ENCODE results near the gene LMNTD2. TPM values are rescaled to one million over a fixed set of nuclear protein-coding genes. Genes with fewer than 3 reads are reported as not detected.

The LMNTD2 gene
- total and polyA plus RNA-seq, 2 donors (not counting 3 experiments of a cell fraction or from before 2014, with no cell fraction given): 2.1 to 2.6 TPM

GRCh38 chr11:559020-559620 lies 1.4 kb downstream of the LMNTD2 start:
- DNase-seq (ENCODE audit: low read depth, low spot score): no peak
- no peak overlapping the region for H3K4me2 ChIP-seq (ENCODE audit: insufficient read depth, low read length)
- no peaks in the 10 kb centered on the region for H4K20me1 ChIP-seq (replicated peaks; ENCODE audit: control insufficient read depth, extremely low read depth, insufficient read depth, low read length)
- ChIA-PET CTCF (no interaction called here), POLR2A (no interaction called here)
- H2AFZ ChIP-seq (ENCODE audit: low read depth, low read length): no peak overlapping the region
- BruUV-seq (replicated peaks): no TSS peak
- no peak for TF ChIP-seq MYC (IDR thresholded peaks at IDR 0.05; ENCODE audit: low read depth, low read length)
- TF ChIP-seq CTCF (IDR thresholded peaks at IDR 0.05; ENCODE audit: extremely low read depth in 1 of 2, insufficient read depth in 1 of 2, low read depth in 1 of 2, low read length in 2 of 2): no peak
- no peak for TF ChIP-seq GATA2 (IDR thresholded peaks at IDR 0.05; ENCODE audit: insufficient read depth, insufficient read length, low read depth, low read length)
- TF ChIP-seq FOS (IDR thresholded peaks at IDR 0.05; ENCODE audit: borderline replicate concordance, insufficient read depth, low read length): no peak
- TF ChIP-seq POLR2A (IDR thresholded peaks at IDR 0.05; ENCODE audit: low read depth, low read length): no peak
- TF ChIP-seq MAX (IDR thresholded peaks at IDR 0.05; ENCODE audit: insufficient read depth, insufficient read length): no peak
- TF ChIP-seq POLR2AphosphoS5 (IDR thresholded peaks at IDR 0.05; ENCODE audit: insufficient read depth, low read depth, low read length): no peak
- TF ChIP-seq EZH2 (IDR thresholded peaks at IDR 0.05; ENCODE audit: borderline replicate concordance, low read depth, low read length, severe bottlenecking): no peak
- TF ChIP-seq JUN (IDR thresholded peaks at IDR 0.05; ENCODE audit: borderline replicate concordance, insufficient read depth, insufficient read length, low read depth): no peak
- H3K4me3 ChIP-seq (replicated peaks in 1 of 3; ENCODE audit: insufficient read depth in 1 of 3, low read depth in 1 of 3, low read length in 3 of 3): no peak overlapping the region
- peaks cover 0 to 2% of the 10 kb centered on the region in 2 experiments for H3K36me3 ChIP-seq (ENCODE audit: control insufficient read depth in 2 of 2, extremely low read depth in 1 of 2, insufficient read depth in 2 of 2, low read length in 2 of 2)
- no peak for FAIRE-seq
- dilution Hi-C loops (cut with MboI; ENCODE audit: extremely low pct_ligation_motif_present, low sequenced_read_pairs): no loop called here
- H3K4me1 ChIP-seq (ENCODE audit: control insufficient read depth, extremely low read depth, insufficient read depth, low read length): peaks cover 9% of the 10 kb centered on the region
- H3K27ac ChIP-seq (ENCODE audit: insufficient read depth, low read depth, low read length): no peak overlapping the region
- no peaks in the 10 kb centered on the region for H3K9me3 ChIP-seq (replicated peaks; ENCODE audit: control insufficient read depth, insufficient read depth, low read length)
- peaks cover 13 to 21% of the 10 kb centered on the region in 2 experiments for H3K27me3 ChIP-seq (ENCODE audit: control insufficient read depth in 2 of 2, insufficient read depth in 2 of 2, low read length in 2 of 2)
- no peak overlapping the region for H3K9ac ChIP-seq (replicated peaks; ENCODE audit: extremely low read depth, insufficient read depth, low read length)
- H3K79me2 ChIP-seq (ENCODE audit: control insufficient read depth, insufficient read depth, low read length): no peaks in the 10 kb centered on the region
- intact Hi-C loops (cut with micrococcal nuclease): loop anchor here (5.0 kb wide), 1 partner anchor 168 kb away; no protein-coding TSS in a partner anchor
- H3K9me1 ChIP-seq (replicated peaks; ENCODE audit: control insufficient read depth, extremely low read depth, insufficient read depth, low read length): no peaks in the 10 kb centered on the region
